ENCODE measurements around the gene PLXDC1.
"Not testable (repeated sequence)": the region's sequence is repeated elsewhere in the genome, so short reads cannot be mapped to it uniquely, and the experiment has no call there.

The PLXDC1 gene

DNA sequence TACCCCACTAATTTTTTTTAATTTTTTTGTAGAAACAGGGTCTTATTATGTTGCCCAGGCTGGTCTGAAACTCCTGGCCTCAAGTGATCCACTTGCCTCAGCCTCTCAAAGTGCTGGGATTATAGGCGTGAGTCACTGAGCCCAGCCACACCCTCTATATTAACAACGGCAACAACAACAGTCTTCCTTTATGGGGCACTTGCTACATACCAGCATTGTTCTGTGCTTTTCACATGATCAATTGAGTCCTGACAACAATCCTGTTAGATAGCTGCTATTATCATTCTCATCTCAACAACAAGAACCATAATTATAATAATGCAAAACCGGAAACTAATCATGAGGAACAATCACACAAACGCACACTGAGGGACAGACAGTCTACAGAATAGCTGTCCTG is 27.1 kb upstream of the PLXDC1 start:
- no peak for DNase-seq

DNA sequence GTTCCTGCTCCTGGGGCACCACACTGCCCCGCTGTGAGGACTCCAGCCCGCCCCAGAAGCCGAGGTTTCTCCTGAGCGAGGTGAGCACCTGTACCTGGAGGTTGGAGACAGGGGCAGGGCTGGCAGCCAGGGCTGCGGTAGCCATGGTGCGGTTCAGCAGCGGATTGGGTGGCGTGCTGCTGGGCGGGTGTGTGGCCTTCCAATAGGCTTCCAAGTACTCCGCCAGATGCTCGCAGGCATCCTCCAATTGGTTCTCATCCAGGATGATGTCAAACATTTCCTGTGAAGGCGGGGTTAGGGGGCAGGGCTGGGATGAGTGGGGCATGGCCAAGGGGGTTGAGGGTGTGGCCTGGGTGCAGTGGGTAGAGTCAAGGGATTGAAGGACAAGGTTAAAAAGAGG is 25.8 kb upstream of the PLXDC1 start:
- no peak for DNase-seq

DNA sequence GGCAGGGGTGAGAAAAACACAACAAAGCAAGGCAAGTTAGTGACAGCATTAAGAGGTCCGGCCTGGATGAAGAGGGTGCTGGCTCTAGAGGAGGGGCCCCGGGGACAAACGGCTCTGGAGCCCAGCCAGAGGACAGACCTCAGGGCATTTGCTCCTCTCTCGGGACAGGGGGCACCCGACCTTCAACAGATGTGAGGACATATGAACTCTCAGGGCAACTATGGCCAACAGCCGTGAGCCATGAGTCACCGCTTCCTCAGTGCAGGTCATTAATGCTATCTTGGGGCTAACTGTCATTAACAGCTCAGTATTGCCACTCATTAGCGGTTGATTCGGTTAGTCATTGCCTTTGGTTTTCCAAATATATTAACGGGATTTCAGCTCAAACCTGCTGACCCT is 24.3 kb upstream of the PLXDC1 start:
- no peak for DNase-seq

DNA sequence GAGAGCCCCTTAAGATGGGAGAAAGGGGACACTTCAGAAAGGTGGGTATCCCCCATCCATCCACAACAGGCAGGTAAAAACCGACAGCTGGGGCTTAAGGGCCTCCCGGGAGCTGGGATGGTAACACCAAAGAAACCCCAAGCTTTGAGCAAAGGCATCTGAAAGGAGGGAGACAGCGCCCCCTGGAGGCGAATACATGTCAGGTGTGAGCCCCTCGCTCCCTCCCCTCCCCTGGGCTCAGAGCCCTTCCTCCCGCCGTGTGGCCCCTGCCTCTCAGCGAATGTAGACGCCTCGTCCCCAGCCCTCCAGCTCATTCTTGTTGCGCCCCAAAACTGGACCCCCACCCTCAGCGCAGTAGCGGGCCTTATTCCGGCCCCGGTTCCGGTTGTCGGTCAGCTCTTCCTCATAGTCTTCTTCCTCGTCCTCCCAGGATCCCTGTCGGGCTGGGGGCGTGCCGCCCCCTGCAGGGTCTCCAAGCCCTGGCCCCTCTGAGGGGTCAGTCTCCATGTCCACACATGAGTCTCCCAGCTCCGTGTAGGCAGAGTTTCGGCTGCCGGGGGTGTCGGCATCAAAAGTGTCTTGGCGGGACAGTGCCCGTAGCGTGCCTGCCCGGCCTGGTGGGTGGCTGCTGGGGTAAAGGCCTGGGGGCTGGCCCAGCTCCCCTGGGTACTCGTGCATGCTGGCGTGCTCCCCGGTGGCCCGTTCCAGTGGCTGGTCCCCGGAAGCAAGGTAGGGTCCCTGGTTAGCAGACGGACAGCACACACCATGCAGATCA is 23.7 kb upstream of the PLXDC1 start:
- peak; percentile 29 for DNase-seq

DNA sequence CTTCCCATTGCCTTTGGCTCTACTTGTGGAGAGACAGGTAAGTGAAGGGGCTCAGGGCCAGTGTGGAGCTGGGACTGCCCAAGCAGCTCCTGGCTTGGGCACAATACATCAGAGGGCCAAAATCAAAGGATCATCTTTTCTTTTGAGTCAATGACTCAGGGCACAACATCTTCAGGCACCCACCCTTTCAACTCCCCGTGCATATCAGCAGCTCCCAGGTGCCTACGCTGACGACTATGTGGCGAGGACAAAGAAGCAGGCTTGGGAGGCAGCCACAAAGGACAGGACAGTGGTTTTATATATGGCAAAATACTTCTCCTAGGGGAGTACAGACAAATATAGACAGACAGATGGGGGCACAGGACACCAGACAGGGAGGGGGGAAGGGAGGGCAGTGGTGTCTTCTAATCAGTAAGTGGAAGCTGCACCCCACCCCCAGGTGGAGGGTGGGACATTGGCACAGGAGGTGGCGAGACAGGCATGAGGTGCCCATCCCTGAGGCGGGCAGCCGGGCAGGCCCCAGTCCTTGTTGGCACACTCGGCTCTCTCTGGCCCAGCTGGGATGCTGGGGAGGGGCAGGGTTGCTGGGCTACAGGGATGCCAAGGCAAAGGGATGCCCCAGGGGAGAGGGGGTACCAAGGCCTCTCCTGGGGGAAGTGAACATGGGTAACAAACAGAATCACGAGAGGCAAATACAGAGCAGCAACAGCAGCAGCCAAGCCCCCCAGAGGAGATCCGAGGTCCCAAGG is 22.3 kb upstream of the PLXDC1 start:
- no peak for DNase-seq

DNA sequence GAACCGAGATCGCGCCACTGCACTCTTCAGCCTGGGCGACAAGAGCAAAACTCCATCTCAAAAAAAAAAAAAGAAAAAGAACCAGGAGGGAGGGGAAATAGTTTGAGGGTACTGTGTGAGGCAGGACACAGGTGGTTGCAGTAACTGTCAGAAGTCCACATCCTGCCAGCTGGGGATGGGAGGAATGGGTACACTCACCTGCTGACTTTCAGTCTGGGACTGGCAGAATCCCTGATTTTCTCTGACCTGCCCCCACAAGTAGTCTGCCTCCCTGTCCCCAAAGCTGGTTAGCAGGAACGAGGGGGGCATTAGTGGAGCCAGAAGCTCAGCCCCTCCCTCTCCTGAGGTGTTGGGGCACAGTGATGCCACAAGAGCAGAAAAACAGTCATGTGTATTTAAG is 21.6 kb upstream of the PLXDC1 start:
- DNase-seq, result no peak

DNA sequence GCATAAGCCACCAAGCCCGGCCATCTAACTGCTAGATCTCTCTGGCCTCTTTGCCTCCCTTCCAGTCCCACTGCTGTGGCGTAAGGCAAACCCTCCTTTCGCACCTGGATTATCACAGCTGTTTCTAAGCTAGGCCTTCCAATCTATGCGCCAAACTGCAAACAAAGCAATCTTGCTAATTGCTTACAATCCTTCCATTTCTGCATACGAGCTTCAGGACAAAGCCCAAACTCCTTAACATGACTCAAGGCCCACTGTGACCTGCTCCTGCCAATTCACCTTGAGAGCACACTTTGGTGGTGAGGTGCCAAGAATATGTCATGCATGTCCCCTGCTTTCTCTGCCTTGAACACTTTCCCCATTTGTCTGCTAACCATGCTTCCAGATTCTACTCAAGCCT is 20.5 kb upstream of the PLXDC1 start:
- DNase-seq, result no peak

DNA sequence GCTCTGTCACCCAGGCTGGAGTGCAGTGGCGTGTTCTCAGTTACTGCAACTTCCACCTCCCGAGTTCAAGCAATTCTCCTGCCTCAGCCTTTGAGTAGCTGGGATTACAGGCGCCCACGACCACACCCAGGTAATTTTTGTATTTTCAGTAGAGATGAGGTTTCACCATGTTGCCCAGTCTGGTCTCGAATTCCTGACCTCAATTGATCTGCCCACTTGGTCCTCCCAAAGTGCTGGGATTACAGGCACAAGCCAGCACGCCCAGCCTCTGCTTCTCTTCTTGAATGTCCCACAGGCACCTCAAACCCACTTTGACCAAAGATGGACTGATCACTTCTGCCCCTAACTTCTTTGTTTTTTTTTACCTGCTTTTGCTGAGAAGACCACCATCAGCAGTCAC is 19.1 kb upstream of the PLXDC1 start:
- DNase-seq, result no peak

DNA sequence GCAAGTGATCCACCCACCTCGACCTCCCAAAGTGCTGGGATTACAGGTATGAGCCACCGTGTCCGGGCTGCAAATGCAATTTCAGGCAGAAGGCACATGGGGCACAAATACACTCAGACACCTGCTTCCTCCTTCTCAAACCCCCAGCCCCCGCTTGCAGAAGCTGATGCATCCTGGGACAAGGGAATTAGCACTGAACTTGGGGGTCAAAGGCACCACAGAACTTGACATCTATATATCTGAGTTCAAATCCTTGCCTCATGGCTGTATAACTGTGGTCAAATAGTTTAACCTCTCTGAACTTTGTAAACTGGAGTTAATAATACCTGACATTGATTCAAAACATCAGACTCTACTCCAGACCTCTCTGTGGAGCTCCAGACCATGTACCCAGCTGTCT is 18.7 kb upstream of the PLXDC1 start:
- no peak for DNase-seq

DNA sequence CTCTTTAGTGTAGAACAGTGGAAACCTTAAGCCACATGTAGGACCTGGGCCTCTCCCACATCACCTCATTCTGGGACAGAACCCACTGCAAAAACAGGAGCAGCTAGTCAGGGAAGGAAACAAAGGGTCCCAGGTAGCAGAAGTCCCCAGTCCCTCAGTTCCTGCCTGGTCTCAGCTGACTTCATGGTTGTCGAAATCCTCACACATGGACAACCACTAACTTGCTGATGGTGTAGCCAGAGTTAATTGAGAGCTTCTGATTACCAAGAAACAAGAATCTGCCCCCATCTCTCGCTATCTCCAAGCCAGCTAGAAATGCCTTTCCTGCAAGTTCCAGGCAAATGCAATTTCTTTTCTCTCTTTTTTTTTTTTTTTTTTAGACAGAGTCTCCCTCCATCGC is 18.1 kb upstream of the PLXDC1 start:
- no peak for DNase-seq

DNA sequence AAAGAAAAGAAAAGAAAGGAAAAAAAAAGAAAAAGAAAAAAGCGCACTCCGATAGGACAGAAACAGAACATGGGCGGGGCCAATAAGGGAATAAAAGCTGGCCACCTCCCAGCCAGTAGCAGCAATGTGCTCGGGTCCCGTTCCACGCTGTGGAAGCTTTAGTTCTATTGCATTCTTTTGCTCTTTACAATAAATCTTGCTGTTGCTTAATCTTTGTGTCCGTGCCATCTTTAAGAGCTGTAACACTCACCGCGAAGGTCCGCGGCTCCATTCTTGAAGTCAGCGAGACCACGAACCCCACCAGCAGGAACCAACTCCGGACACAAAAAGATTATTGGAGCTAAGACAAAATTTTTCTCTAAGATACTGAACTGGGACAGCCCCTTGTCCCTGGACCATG is 17.7 kb upstream of the PLXDC1 start:
- DNase-seq, result no peak

DNA sequence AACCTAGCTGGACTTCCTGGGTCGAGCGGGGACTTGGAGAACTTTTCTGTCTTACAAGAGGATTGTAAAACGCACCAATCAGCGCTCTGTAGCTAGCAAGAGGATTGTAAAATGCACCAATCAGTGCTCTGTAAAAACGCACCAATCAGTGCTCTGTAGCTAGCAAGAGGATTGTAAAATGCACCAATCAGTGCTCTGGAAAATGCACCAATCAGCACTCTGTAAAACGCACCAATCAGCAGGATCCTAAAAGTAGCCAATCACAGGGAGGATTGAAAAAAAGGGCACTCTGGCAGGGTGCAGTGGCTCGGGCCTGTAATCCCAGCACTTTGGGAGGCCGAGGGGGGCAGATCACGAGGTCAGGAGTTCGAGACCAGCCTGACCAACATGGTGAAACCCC is 17.1 kb upstream of the PLXDC1 start:
- DNase-seq, result not testable (repeated sequence)

DNA sequence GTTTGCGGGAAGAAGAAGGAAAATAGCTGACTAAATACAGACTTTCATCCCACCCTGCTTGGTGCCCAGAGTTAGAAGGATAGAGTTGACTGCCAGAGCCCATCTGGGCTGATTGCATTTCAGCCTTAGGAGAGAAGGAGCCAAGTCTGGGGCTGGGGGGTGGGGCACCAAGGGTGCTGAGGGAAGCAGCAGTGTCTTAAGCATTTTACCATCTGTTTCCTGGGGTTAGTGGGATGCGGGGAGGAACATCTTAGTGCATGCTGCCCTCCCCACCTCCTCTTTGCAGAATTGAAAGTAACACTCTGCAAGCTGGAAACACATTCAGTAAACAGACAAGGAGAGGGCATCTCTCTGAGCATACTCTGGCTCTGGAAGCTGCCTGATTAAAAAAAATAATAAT is 16.0 kb upstream of the PLXDC1 start:
- DNase-seq, result peak; percentile 30

DNA sequence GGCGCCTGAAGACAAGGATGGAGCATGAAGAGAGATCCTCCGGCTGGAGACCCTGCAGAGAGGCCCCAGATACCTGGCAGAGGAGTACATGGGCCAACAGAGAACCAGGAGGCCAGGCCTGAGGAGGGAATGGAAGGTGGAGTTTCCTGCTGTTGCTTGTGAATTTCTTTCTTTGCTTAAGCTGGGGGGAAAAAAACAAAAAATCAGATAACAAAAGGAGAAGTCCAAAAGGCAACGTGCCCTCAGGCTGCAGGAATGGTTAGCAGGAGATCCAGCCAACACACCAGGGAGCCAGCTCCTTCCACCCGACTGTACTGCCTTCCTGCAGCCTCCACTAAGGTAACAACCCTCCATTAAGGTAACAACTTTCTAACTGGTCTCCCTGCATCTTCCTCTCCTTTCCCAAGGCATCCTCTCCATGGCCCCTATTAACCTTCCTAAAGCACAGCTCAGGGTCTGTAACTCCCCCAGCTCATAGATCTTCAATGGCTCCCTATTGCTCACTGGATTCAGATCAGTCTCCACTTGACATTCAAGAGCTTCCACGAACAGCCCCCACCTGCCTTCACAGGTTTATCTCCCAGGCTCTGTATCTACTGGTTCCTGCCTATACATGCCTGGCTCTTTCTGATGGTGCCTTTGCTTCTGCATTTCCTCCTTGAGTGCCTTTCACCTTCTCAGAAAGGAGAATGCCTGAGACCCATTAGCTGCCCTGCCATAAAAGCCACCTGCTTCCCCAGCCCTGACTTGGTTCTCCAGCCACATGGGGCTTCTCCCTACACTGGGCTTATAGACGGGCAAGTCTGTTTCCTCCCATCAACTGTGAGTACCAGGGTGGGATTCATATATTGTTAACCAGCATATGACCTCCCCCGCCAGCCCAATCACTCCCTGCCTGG is 15.2 kb upstream of the PLXDC1 start:
- DNase-seq, result no peak

DNA sequence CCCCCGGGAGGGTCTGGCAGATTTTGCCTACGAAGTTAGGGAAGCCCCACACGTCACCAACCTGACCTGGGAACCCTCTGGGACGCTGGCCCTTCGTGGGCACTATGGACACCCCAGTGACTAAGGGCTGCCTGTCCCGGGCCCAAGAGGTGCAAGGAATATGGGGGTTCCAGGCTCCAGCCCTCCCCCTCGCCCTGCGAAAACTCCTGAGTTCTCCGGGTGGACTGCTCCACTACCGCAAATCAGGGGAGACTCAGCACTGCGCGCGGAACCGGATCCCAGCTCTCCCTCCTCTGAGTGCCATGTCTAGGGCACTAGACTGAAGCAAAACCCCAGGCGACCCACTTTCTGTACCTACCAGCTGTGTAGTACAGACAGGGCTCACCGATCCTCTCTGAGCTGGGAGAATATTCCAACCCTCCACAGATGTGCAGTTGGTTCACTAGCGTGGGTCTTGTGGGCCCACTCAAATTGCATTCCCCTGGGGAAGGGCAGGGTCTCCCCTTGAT is 14.5 kb upstream of the PLXDC1 start, which contains the start of gene ARL5C:
Gene ARL5C, minus strand, starts transcription at position 321 of the 509 bp plus-strand sequence. CDS start 401 bp downstream, outside the sequence.
- no peak for DNase-seq

DNA sequence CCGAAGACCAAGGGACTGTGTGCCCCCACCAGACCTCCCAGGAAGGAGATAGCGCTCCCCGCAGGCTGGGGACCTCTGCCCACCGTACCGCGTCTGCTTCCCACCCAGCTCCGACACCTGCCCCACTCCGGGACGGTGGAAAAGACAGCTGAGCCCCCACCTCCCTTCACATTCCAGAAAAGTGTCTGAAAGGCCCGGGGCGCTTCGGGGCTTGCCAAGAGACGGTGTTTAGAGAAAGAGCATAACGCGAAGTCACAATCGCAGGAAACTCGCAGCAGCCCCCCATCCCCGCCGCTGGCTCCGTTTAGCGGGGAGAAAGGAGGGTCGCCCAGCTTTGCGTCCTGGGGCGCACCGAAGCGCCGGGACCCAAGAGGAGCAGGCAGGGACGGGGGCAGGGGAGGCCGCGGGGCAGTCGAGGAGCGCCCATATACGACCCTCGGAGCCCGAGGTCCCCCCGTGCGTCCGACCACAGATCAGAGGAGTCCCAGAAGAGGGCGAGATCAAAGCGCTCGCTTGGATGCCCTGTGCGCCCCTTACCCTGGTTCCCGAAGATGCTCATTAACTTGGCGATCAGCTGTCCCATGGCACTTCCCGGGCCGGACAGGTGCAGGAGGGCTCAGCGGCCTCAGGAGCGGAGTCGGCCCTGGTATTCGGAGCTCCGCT is 13.9 kb upstream of the PLXDC1 start:
- no peak for DNase-seq

DNA sequence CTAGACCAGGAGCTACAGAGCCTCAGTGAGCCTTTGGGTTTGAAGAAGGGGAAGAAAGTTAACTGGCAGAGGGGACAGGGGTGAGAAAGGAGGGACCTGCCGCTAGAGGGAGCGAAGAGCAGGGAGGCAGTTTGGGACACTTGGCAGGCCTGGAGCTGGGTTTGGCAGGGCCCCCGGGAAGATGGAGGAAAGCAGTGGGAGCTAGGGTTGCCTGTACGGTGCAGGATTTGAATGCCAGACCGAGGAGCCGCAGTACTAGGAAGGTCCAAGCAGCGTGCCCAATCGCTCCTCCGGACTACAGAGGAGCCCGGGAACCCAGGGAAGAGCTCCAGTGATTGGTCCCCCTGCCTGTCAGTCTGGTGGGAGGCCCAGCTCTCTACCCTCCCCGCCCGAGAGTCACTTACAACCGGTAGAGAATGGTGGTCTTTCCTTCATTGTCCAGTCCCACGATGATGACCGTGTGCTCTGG is 13.3 kb upstream of the PLXDC1 start:
- peak; percentile 69 for DNase-seq

DNA sequence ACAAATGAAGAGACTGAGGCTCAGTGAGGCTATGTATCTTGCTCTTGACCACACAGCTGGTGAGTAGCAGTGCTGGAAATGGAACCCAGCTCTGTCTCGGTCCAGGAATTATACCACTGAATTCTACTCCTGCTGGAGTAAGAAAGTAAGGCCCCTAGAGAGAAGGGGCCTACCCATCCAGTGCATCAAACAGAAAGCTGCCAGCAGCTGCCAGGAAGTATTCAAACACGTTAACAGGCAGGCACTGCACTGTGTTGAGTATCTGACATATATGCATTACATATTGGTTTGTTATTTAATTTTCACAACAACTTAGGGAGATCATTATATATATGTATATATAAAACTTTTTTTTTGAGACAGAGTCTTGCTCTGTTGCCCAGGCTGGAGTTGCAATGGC is 10.5 kb upstream of the PLXDC1 start:
- DNase-seq, result no peak

DNA sequence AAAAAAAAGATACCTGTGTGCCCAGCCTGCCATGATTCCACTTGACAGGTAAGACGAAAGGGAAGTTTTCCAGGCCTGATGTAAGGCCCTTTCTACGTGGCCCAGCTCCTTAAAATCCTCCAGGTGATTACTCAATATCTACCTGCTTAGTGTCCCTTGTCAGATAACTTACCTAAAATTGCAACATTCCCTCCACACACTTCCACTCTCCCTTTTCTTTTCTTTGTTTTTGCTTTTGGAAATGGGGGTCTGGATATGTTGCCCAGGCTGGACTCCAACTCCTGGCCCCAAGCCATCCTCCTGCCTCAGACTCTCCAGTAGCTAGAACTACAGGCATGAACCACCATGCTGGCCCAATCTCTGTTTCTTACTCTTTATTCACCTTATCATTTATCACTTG is 7.2 kb upstream of the PLXDC1 start:
- no peak for DNase-seq

DNA sequence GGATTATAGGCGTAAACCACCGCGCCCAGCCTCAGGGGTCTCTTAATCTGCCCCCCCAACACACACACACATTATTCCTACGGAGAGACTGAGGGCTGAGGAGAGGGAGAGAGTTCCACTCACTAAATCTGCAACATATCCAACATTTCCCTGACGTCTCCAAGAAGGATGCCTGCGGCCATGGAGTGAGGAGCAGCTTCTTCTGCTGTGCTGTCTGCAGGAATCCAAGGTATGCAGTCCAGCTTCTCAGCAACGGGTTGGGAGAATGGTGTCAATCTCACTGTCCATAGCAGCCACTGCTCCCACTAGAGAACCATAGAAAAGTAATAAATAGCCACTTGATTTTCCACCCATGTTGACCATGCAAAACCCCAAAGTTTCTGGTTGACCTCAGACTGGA is 5.1 kb upstream of the PLXDC1 start:
- no peak for DNase-seq

DNA sequence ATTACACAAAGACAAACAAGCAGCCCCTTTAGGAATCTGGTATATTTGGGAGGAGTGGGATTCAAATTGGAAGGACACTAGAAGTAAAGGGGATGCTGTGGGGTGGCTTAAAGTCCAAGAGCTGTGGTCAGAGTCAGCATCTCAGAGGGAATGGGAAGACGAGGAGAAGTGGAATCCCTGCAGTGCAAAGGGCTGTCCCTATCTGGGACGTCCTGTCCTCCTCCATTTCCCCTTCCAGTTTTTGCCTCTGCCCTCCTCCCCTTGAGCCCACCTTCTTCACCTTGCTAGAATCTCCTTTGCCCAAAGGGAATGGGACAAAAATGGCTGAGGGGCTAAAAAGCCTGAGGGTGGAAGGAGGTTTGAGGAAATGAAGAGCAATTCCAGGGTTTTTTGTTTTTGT is 4.2 kb upstream of the PLXDC1 start:
- no peak for DNase-seq

DNA sequence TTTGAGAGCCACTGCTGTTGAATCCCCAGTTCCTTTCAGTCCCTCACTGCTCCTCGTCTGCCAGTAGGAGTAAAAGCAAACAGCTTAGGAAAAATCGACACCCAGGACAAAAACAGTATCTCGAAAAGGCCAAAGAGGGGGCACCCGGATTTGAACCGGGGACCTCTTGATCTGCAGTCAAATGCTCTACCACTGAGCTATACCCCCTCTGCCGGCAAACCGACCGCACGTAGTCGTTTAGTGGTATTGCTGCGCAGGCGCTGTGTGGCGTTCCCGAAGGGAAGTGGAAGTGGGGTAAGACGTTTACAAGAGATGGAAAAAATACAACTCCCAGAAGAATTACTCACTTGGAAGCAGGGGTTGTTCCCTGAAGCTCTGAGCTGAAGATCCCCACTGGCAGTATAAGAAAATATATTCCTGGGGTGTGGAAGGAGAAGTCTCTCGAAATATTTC is 2.2 kb upstream of the PLXDC1 start:
- DNase-seq, result peak; percentile 88
